ENCODE results near the gene TEX2. TPM values are rescaled to one million over a fixed set of nuclear protein-coding genes. Genes with fewer than 3 reads are reported as not detected.
"Not testable (repeated sequence)": the region's sequence is repeated elsewhere in the genome, so short reads cannot be mapped to it uniquely, and the experiment has no call there.

TEX2 gene
- total and polyA plus RNA-seq, 8 donors, result 20.1 to 38.2 (median 24.5) TPM

DNA sequence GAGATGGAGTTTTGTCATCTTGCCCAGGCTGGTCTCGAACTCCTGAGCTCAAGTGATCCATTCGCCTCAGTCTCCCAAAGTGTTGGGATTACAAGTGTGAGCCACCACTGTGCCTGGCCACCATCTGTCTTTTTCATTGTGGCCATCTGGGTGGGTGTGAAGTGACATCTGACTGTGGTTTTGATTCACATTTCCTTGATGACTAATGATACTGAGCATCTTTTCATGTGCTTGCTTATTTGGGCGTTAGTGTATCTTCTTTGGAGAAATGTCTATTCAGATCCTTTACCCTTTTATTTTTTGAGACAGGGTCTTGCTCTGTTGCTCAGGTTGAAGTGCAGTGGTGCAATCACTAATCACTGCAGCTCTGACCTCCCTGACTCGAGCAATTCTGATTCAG, 79.2 kb downstream of the TEX2 start:
- H3K9me3 ChIP-seq, result no peaks in the 10 kb centered on the region
- intact Hi-C loops (cut with DNase I), result no loop called here
- TF ChIP-seq, protein P1, sequence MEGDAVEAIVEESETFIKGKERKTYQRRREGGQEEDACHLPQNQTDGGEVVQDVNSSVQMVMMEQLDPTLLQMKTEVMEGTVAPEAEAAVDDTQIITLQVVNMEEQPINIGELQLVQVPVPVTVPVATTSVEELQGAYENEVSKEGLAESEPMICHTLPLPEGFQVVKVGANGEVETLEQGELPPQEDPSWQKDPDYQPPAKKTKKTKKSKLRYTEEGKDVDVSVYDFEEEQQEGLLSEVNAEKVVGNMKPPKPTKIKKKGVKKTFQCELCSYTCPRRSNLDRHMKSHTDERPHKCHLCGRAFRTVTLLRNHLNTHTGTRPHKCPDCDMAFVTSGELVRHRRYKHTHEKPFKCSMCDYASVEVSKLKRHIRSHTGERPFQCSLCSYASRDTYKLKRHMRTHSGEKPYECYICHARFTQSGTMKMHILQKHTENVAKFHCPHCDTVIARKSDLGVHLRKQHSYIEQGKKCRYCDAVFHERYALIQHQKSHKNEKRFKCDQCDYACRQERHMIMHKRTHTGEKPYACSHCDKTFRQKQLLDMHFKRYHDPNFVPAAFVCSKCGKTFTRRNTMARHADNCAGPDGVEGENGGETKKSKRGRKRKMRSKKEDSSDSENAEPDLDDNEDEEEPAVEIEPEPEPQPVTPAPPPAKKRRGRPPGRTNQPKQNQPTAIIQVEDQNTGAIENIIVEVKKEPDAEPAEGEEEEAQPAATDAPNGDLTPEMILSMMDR (IDR thresholded peaks at IDR 0.05), result no peak
- no peak for ATAC-seq
- no peak for DNase-seq
- H3K27me3 ChIP-seq, result no peaks in the 10 kb centered on the region
- H3K4me3 ChIP-seq, result no peak overlapping the region
- H3K27ac ChIP-seq, result peak overlapping the region in 1 of 2 donors; percentile 31
- H3K4me1 ChIP-seq, result peaks cover 0 to 54% of the 10 kb centered on the region in 2 donors
- peaks cover 0 to 16% of the 10 kb centered on the region in 2 donors for H3K36me3 ChIP-seq

DNA sequence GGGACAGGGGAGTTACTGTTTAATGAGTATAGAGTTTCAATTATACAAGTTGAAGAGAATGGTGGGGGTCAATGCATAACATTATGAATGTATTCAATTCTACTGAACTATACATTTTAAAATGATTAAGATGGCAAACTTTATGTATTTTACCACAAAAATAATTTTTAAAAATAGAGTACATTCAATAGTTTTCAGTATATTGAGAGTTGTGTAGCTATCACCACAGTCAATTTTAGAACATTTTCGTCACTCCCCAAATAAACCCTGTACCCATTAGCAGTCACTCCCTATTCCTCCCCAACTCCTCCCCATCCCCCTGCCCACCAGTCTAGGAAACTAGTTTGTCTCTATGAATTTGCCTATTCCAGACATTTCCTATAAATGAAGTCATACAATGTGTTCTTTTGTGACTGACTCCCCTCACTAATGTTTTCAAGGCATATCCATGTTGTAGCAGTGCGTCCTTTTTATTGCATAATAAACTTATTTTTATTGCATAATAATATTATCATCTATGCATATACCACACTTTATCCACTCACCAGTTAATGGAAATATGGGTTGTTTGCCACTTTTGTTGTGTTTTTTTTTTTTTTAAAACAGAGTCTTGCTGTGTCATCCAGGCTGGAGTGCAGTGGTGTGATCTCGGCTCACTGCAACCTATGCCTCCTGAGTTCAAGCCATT, 80.6 kb downstream of the TEX2 start:
- ATAC-seq (no peak), DNase-seq (no peak)
- Histone ChIP-seq H3K27ac (no peak overlapping the region), H3K4me3 (no peak overlapping the region), H3K27me3 (no peaks in the 10 kb centered on the region), H3K9me3 (no peaks in the 10 kb centered on the region), H3K36me3 (peaks cover 0 to 7% of the 10 kb centered on the region in 2 donors), H3K4me1 (peaks cover 0 to 65% of the 10 kb centered on the region in 2 donors)
- TF ChIP-seq, protein P1 (IDR thresholded peaks at IDR 0.05), result no peak
- intact Hi-C loops (cut with DNase I), result no loop called here

DNA sequence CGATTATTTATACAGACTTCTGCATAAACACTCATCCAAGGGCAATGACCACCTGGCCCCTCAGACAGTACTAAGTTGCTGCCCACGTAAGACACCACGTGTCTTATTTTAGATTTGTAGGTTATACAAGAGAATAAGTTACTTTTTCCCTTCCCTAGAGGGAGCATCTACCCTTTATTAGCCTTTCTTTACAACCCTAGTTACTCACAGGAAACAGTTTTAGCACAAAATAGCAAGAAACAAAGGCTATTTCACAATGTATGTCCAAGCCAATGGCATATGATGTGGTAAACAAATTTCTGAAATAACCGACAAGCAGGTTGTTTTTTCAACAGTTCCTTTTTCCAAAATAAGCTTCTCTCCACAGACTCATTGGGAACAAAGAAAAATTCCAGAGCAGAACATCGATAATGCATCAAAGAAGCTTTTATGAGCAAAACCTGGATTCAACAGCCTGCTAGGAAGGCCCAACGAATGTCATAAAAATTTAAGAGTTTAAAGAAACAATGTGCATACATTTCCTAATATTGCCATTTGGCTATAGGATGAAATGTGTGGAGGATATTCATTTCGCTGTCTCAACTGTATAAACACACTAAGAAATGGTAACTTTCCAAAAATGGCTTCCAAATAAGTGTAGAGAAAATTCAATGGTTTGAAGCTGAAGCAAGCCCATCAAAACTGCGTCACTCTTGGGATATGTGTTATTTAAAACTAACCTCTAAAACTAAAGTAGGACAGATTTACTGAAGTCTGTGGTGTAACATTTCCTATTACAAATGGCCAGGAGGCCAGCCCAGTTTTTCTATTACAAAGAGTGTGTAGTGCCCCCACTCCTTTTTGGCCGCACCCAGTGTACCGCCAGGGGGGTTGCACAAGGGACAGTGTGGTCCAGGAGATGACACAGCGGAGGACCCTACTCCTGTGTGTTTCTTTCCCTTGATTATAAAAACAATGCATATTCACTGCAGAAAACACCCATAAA, 82.7 kb downstream of the TEX2 start:
- peak; percentile 9 for ATAC-seq
- H3K4me3 ChIP-seq, result no peak overlapping the region
- peak in 2 of 4 donors; percentile 32 to 51 for DNase-seq
- peak overlapping the region; percentile 27 to 83 for H3K27ac ChIP-seq
- peaks cover 16 to 76% of the 10 kb centered on the region in 2 donors for H3K4me1 ChIP-seq
- no peaks in the 10 kb centered on the region for H3K36me3 ChIP-seq
- no peaks in the 10 kb centered on the region for H3K9me3 ChIP-seq
- intact Hi-C loops (cut with DNase I), result no loop called here
- TF ChIP-seq, protein P1 (IDR thresholded peaks at IDR 0.05), result no peak
- no peaks in the 10 kb centered on the region for H3K27me3 ChIP-seq

DNA sequence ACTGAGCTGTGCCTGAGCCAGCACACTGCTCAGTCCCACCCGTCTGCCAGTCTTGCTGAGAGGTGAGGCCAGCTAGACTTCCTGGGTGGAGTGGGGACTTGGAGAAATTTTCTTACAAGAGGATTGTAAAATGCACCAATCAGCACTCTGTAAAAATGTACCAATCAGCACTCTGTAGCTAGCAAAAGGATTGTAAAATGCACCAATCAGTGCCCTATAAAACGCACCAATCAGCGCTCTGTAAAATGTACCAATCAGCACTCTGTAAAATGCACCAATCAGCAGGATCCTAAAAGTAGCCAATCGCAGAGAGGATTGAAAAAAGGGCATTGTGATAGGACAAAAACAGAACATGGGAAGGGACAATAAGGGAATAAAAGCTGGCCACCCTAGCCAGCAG, 84.0 kb downstream of the TEX2 start:
- DNase-seq; H3K27me3 ChIP-seq; H3K4me3 ChIP-seq; H3K36me3 ChIP-seq; ATAC-seq; intact Hi-C loops (cut with DNase I); H3K9me3 ChIP-seq: not testable (repeated sequence)
- Histone ChIP-seq H3K27ac (peak overlapping the region in 1 of 2 donors; percentile 83), H3K4me1 (peaks cover 16 to 76% of the 10 kb centered on the region in 2 donors)

DNA sequence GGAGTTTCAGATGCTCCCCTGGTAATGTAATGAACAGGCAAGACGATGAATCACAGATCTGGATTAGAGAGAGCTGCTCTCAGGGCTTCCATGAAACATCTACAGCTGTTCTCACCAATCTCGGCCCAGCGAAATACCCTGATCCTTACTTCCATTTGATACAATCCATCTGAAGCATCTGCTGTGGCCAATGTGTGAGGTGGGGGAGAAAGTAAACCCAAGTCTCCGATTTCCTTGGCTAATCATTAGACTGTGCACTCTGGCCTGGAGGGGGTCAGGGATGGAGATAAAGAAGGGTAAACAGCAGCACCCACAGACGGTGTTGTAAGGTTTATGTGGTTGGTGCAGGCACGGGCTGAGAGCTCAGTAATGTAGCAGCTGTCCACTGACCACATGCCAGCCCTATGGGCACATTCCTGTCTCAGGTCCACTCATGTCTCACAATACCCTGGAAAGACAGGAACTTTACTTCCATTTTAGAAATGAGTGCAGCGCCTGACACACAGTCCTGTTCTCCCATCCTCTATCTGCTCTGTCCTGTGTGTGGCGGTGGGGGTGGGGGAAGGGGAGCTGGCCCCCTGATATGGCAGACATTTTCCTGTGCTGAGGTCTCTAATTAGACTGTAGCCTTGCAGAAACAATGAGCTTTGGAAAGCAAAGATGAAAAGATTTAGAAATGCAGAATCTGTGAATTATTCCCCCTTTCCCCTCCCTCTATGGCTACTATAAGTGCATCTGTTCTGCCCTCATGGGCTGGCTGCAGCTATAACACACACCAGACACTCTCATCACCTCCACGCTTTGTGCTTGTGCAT, 84.8 kb downstream of the TEX2 start:
- no peaks in the 10 kb centered on the region for H3K36me3 ChIP-seq
- H3K4me1 ChIP-seq, result peaks cover 16 to 76% of the 10 kb centered on the region in 2 donors
- no peak overlapping the region for H3K4me3 ChIP-seq
- no peaks in the 10 kb centered on the region for H3K9me3 ChIP-seq
- no peak for DNase-seq
- no peaks in the 10 kb centered on the region for H3K27me3 ChIP-seq
- peak overlapping the region in 1 of 2 donors; percentile 80 for H3K27ac ChIP-seq
- intact Hi-C loops (cut with DNase I), result no loop called here
- TF ChIP-seq, protein P1 (IDR thresholded peaks at IDR 0.05), result no peak
- ATAC-seq, result no peak

Measured in left lung (tissue), 10 donors.